Ishikawa (cell line): ENCODE measurements around the gene GZMB.

Experiments
- EP300 ChIP-seq: IDR thresholded peaks from 2 replicates; pipeline ENCODE4 v1.6.1; 2012; ENCODE audit warnings: borderline replicate concordance
- FOXM1 ChIP-seq: IDR thresholded peaks from 2 replicates; pipeline ENCODE4 v1.6.1; 2012; ENCODE audit warnings: low read depth, borderline replicate concordance
- MAX ChIP-seq: IDR thresholded peaks from 2 replicates; pipeline ENCODE4 v1.6.1; 2012
- REST ChIP-seq: IDR thresholded peaks from 2 replicates; pipeline ENCODE4 v1.6.1; 2012; ENCODE audit warnings: low read depth, mild to moderate bottlenecking
- TAF1 ChIP-seq: IDR thresholded peaks from 2 replicates; pipeline ENCODE4 v1.6.1; 2012; ENCODE audit warnings: low read depth, mild to moderate bottlenecking

GRCh38 chr14:24678801-24679247 is 44.8 kb upstream of the GZMB start:
- TF ChIP-seq FOXM1 (no peak), TAF1 (no peak), EP300 (no peak), MAX (no peak), REST (no peak)
